ENCODE measurements around the gene CASP10.

- peak in 1 of 4 donors; percentile 28 for TF ChIP-seq POLR2A (IDR thresholded peaks at IDR 0.05)
- TF ChIP-seq POLR2AphosphoS5 (IDR thresholded peaks at IDR 0.05): peak in 2 of 3 donors; percentile 79
- TF ChIP-seq CTCF (IDR thresholded peaks at IDR 0.05): no peak
These were observed 50.4 kb downstream of the CASP10 start for GRCh38 chr2:201233192-201233811.

All from stomach (tissue), 4 donors.